Right lobe of liver (tissue), 4 donors: ENCODE data around the gene CACNA2D3.

Experiments
- CTCF ChIP-seq, 4 donors: fragments of 200-600 bp in 3 of 4; fragments of 450-650 bp in 1 of 4; IDR thresholded peaks; one replicate each; pipeline versions ENCODE4 v1.5.1 to v1.8.0; 2016 to 2022; ENCODE audit warnings: antibody characterized with exemption in 4 of 4, mild to moderate bottlenecking in 2 of 4
- POLR2A ChIP-seq: fragments of 450-650 bp; IDR thresholded peaks from one replicate; pipeline ENCODE4 v1.6.1; 2017; ENCODE audit warnings: antibody characterized with exemption, mild to moderate bottlenecking
- donor health status: DM: no; HTN: no; CAD: no.
- donor health status: DM: no; HTN: no; CAD: no.
- donor health status: DM: no; HTN: yes; CAD: no.

GRCh38 chr3:54093491-54094248, 28.7 kb upstream of the CACNA2D3 start:
- TF ChIP-seq CTCF (IDR thresholded peaks at IDR 0.05), result no peak
- no peak for TF ChIP-seq POLR2A
